GM12878 (cell line): ENCODE measurements around the gene DSE. TPM values are rescaled to one million over a fixed set of nuclear protein-coding genes. Genes with fewer than 3 reads are reported as not detected.

ENCODE experiments used
- BHLHE40 ChIP-seq, 2 experiments: fragments of 450-650 bp in 1 of 2; IDR thresholded peaks; 2 replicates each; pipeline ENCODE4 v1.6.1; 2011 to 2017; ENCODE audit warnings: low read depth in 2 of 2, borderline replicate concordance in 1 of 2, improper control_type of control experiment in 1 of 2, low read length in 1 of 2, mild to moderate bottlenecking in 1 of 2
- CBX5 ChIP-seq: sonication (generic); IDR thresholded peaks from 2 replicates; pipeline ENCODE4 v1.6.1; 2016; ENCODE audit warnings: low read depth, moderate library complexity, mild to moderate bottlenecking, inconsistent platforms
- CREM ChIP-seq: IDR thresholded peaks from 2 replicates; pipeline ENCODE4 v1.6.1; 2014; ENCODE audit warnings: antibody characterized with exemption, low read depth
- ETV6 ChIP-seq, 2 experiments: fragments of 450-650 bp in 1 of 2; IDR thresholded peaks in 1 of 2; conservative IDR thresholded peaks in 1 of 2; 2 replicates each; pipeline ENCODE4 v1.6.1; 2014; ENCODE audit warnings: antibody characterized with exemption in 1 of 2, borderline replicate concordance in 1 of 2, low read depth in 1 of 2, mild to moderate bottlenecking in 1 of 2, moderate library complexity in 1 of 2
- FOXM1 ChIP-seq: IDR thresholded peaks from 2 replicates; pipeline ENCODE4 v1.6.1; 2012; ENCODE audit warnings: low read depth, mild to moderate bottlenecking, inconsistent platforms, low read length, moderate library complexity
- HDAC6 ChIP-seq: fragments of 200-600 bp; sonication (generic); IDR thresholded peaks from one replicate; pipeline ENCODE4 v1.8.0; 2017; ENCODE audit warnings: antibody characterized with exemption; ENCODE audit not compliant: unreplicated experiment
- IRF4 ChIP-seq: IDR thresholded peaks from 2 replicates; pipeline ENCODE4 v1.6.1; 2011; ENCODE audit warnings: low read depth, low read length
- NFIC ChIP-seq: IDR thresholded peaks from 2 replicates; pipeline ENCODE4 v1.6.1; 2012; ENCODE audit warnings: low read depth, mild to moderate bottlenecking, inconsistent platforms, low read length, moderate library complexity
- NR2C1 ChIP-seq: fragments of 450-650 bp; IDR thresholded peaks from 2 replicates; pipeline ENCODE4 v1.6.1; 2017; ENCODE audit warnings: antibody characterized with exemption, mild to moderate bottlenecking, moderate library complexity
- POLR2A ChIP-seq: IDR thresholded peaks from 2 replicates; pipeline ENCODE4 v1.6.1; 2011; ENCODE audit warnings: low read depth, mild to moderate bottlenecking, low read length
- RAD51 ChIP-seq: fragments of 450-650 bp; IDR thresholded peaks from 2 replicates; pipeline ENCODE4 v1.6.1; 2016; ENCODE audit warnings: moderate library complexity, mild to moderate bottlenecking, inconsistent platforms
- SIN3A ChIP-seq: IDR thresholded peaks from 2 replicates; pipeline ENCODE4 v1.6.1; 2012; ENCODE audit warnings: low read depth, low read length, improper control_type of control experiment
- STAT1 ChIP-seq: fragments of 450-650 bp; conservative IDR thresholded peaks from 2 replicates; pipeline ENCODE4 v1.6.1; 2014; ENCODE audit warnings: antibody characterized with exemption, mild to moderate bottlenecking
- STAT3 ChIP-seq: IDR thresholded peaks from 2 replicates; pipeline ENCODE4 v1.6.1; 2011; ENCODE audit warnings: low read depth, low read length, improper control_type of control experiment
- SUPT20H ChIP-seq: IDR thresholded peaks from 2 replicates; pipeline ENCODE4 v1.6.1; 2011; ENCODE audit warnings: low read depth, mild to moderate bottlenecking, low read length, moderate library complexity, borderline replicate concordance; ENCODE audit not compliant: control insufficient read depth
- TCF12 ChIP-seq: IDR thresholded peaks from 2 replicates; pipeline ENCODE4 v1.6.1; 2011; ENCODE audit warnings: low read depth, mild to moderate bottlenecking, low read length
- TCF3 ChIP-seq: IDR thresholded peaks from 2 replicates; pipeline ENCODE4 v1.6.1; 2012; ENCODE audit warnings: low read depth, mild to moderate bottlenecking, low read length, borderline replicate concordance; ENCODE audit not compliant: insufficient read depth
- YY1 ChIP-seq: IDR thresholded peaks from 2 replicates; pipeline ENCODE4 v1.6.1; 2011; ENCODE audit warnings: low read depth, mild to moderate bottlenecking, low read length
- polyA plus RNA-seq, 11 experiments: library from polyadenylated mRNA; depleted of rRNA in 4 of 11; unstranded in 6 of 11; stranded (reverse) in 5 of 11; fragments of >200 nt; fragmentation: Nextera tagmentation in 4 of 11; fragmentation: Illumina TruSeq in 1 of 11; extraction: Ambion mirVana in 4 of 11; extraction: Trizol in 1 of 11; gene quantifications; 1 replicate in 1 of 11; 2 replicates in 10 of 11; pipeline versions ENCODE4 v1.2.1 to v1.2.3, GENCODE V29; 2011 to 2016; ENCODE audit warnings: inconsistent platforms in 2 of 11, missing spikeins in 2 of 11, low read depth in 1 of 11
- total RNA-seq, 4 experiments: library from RNA; depleted of rRNA in 3 of 4; stranded (reverse); fragments of >200 nt in 3 of 4; fragmentation: Illumina TruSeq in 1 of 4; extraction: Trizol in 1 of 4; gene quantifications; 2 replicates each; pipeline versions ENCODE4 v1.2.1 to v1.2.3, GENCODE V29; 2013 to 2021
- TF ChIP-seq, protein P1 (sequence below): fragments of 450-650 bp; IDR thresholded peaks from 2 replicates; pipeline ENCODE4 v1.6.1; 2016; ENCODE audit warnings: mild to moderate bottlenecking
- TF ChIP-seq, protein P2 (sequence below): IDR thresholded peaks from 2 replicates; pipeline ENCODE4 v1.6.1; 2011; ENCODE audit warnings: low read depth, low read length, improper control_type of control experiment, borderline replicate concordance
- TF ChIP-seq, protein P3 (sequence below): IDR thresholded peaks from 2 replicates; pipeline ENCODE4 v1.6.1; 2011; ENCODE audit warnings: borderline replicate concordance, low read depth, mild to moderate bottlenecking, moderate library complexity, mixed read lengths, low read length; ENCODE audit not compliant: insufficient read depth; ENCODE audit errors: extremely low read length
- TF ChIP-seq, protein P4 (sequence below): IDR thresholded peaks from 2 replicates; pipeline ENCODE4 v1.6.1; 2012; ENCODE audit warnings: low read depth, low read length, improper control_type of control experiment
- TF ChIP-seq, protein P5 (sequence below): fragments of 450-650 bp; conservative IDR thresholded peaks from 2 replicates; pipeline ENCODE4 v1.6.1; 2017; ENCODE audit warnings: mild to moderate bottlenecking, moderate library complexity

The DSE gene
- total and polyA plus RNA-seq, 10 of the 15 experiments (the other 5 are each of a cell fraction or from before 2014, with no cell fraction given), result 12.6 to 76.4 (median 43.0) TPM

DNA sequence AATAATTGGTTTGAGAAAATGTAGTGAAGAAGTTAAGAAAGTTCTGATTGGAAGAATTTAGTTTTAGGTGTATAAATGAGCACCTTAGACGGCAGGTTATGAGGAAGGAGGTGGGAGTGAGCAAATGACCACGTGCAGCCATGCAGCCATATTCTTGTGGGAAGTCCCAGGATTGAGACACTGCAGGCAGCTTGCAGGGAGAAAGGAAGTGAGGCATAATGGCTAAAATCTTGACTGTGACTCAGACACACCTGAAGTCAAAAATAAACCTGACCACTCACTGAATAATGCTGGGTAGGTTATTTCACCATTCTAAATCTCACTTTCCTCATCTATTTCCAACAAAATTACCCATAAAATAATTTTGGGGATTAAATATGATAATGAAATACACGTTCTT, 16.6 kb downstream of the DSE start (continued):
- TF ChIP-seq, protein P1, sequence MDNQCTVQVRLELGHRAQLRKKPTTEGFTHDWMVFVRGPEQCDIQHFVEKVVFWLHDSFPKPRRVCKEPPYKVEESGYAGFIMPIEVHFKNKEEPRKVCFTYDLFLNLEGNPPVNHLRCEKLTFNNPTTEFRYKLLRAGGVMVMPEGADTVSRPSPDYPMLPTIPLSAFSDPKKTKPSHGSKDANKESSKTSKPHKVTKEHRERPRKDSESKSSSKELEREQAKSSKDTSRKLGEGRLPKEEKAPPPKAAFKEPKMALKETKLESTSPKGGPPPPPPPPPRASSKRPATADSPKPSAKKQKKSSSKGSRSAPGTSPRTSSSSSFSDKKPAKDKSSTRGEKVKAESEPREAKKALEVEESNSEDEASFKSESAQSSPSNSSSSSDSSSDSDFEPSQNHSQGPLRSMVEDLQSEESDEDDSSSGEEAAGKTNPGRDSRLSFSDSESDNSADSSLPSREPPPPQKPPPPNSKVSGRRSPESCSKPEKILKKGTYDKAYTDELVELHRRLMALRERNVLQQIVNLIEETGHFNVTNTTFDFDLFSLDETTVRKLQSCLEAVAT, result 0 out of 2 replicates have a peak, but pooled peaks have one; percentile 30
- TF ChIP-seq NFIC, result peak; percentile 87
- TF ChIP-seq TCF12, result peak; percentile 61; the same call in 1 of the 2 replicates
- no peak for TF ChIP-seq HDAC6
- TF ChIP-seq STAT1, result no peak
- TF ChIP-seq POLR2A, result 0 out of 2 replicates have a peak, but pooled peaks have one; percentile 28
- TF ChIP-seq FOXM1, result peak; percentile 83
- TF ChIP-seq ETV6 (conservative IDR thresholded peaks at IDR 0.05 in 1 of 2, IDR thresholded peaks at IDR 0.05 in 1 of 2; ENCODE audit: borderline replicate concordance in 1 of 2, low read depth in 1 of 2), result peak in 1 of 2 experiments; percentile 77; a peak in 2 of 4 replicates
- TF ChIP-seq SIN3A, result no peak
- TF ChIP-seq CBX5, result no peak
- TF ChIP-seq SUPT20H, result no peak
- TF ChIP-seq YY1, result peak; percentile 92
- peak; percentile 64; the same call in 1 of the 2 replicates for TF ChIP-seq TCF3
- TF ChIP-seq, protein P2, sequence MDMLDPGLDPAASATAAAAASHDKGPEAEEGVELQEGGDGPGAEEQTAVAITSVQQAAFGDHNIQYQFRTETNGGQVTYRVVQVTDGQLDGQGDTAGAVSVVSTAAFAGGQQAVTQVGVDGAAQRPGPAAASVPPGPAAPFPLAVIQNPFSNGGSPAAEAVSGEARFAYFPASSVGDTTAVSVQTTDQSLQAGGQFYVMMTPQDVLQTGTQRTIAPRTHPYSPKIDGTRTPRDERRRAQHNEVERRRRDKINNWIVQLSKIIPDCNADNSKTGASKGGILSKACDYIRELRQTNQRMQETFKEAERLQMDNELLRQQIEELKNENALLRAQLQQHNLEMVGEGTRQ, result peak; percentile 55
- peak; percentile 40 to 68; a peak in 2 of 4 replicates for TF ChIP-seq BHLHE40 (IDR thresholded peaks at IDR 0.05; ENCODE audit: borderline replicate concordance in 1 of 2, low read depth in 2 of 2, low read length in 1 of 2)
- no peak for TF ChIP-seq STAT3
- TF ChIP-seq NR2C1, result no peak
- peak; percentile 86 for TF ChIP-seq RAD51
- TF ChIP-seq, protein P3, sequence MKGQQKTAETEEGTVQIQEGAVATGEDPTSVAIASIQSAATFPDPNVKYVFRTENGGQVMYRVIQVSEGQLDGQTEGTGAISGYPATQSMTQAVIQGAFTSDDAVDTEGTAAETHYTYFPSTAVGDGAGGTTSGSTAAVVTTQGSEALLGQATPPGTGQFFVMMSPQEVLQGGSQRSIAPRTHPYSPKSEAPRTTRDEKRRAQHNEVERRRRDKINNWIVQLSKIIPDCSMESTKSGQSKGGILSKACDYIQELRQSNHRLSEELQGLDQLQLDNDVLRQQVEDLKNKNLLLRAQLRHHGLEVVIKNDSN, result peak; percentile 44
- peak; percentile 88 for TF ChIP-seq IRF4
- TF ChIP-seq, protein P4, sequence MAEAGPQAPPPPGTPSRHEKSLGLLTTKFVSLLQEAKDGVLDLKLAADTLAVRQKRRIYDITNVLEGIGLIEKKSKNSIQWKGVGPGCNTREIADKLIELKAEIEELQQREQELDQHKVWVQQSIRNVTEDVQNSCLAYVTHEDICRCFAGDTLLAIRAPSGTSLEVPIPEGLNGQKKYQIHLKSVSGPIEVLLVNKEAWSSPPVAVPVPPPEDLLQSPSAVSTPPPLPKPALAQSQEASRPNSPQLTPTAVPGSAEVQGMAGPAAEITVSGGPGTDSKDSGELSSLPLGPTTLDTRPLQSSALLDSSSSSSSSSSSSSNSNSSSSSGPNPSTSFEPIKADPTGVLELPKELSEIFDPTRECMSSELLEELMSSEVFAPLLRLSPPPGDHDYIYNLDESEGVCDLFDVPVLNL, result no peak
- peak; percentile 76 for TF ChIP-seq CREM
- TF ChIP-seq, protein P5, sequence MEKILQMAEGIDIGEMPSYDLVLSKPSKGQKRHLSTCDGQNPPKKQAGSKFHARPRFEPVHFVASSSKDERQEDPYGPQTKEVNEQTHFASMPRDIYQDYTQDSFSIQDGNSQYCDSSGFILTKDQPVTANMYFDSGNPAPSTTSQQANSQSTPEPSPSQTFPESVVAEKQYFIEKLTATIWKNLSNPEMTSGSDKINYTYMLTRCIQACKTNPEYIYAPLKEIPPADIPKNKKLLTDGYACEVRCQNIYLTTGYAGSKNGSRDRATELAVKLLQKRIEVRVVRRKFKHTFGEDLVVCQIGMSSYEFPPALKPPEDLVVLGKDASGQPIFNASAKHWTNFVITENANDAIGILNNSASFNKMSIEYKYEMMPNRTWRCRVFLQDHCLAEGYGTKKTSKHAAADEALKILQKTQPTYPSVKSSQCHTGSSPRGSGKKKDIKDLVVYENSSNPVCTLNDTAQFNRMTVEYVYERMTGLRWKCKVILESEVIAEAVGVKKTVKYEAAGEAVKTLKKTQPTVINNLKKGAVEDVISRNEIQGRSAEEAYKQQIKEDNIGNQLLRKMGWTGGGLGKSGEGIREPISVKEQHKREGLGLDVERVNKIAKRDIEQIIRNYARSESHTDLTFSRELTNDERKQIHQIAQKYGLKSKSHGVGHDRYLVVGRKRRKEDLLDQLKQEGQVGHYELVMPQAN, result no peak
